WTC11 (cell line): ENCODE measurements around the gene COBLL1. TPM values are rescaled to one million over a fixed set of nuclear protein-coding genes. Genes with fewer than 3 reads are reported as not detected.

Experiments used
- ATAC-seq: fragments of 200-7000 bp; cut with Tn5 transposase; 2 replicates; pipeline ENCODE4 v1.10.0; 2021; ENCODE audit warnings: mild to moderate bottlenecking, moderate library complexity
- CTCF ChIA-PET: fragments of 300-600 bp; sonication (Branson Sonifier 250); formaldehyde crosslinking; loops from one replicate; lab custom pipeline; 2021; ENCODE audit warnings: antibody characterized with exemption; lab: Charles Lee
- POLR2A ChIA-PET: fragments of 350-600 bp; sonication (Branson Sonifier 250); formaldehyde crosslinking; loops from one replicate; lab custom pipeline; 2021; ENCODE audit warnings: antibody characterized with exemption; lab: Charles Lee
- DNase-seq: peaks from one replicate; pipeline ENCODE4 v3.0.0; 2021; ENCODE audit warnings: low spot score
- H3K27ac Mint-ChIP-seq: 2 replicates; pipeline ENCODE4 v1.8.0; 2021; ENCODE audit warnings: mixed read lengths
- H3K27me3 Mint-ChIP-seq: 2 replicates; pipeline ENCODE4 v1.8.0; 2021; ENCODE audit warnings: low read depth, mild to moderate bottlenecking, moderate library complexity, mixed read lengths
- H3K36me3 Mint-ChIP-seq: 2 replicates; pipeline ENCODE4 v1.8.0; 2021; ENCODE audit warnings: mixed read lengths
- H3K4me1 Mint-ChIP-seq: 2 replicates; pipeline ENCODE4 v1.8.0; 2022; ENCODE audit warnings: mixed read lengths
- H3K4me3 Mint-ChIP-seq: 2 replicates; pipeline ENCODE4 v1.8.0; 2021; ENCODE audit warnings: mild to moderate bottlenecking, moderate library complexity, mixed read lengths
- H3K9me3 Mint-ChIP-seq: 2 replicates; pipeline ENCODE4 v1.8.0; 2021; ENCODE audit warnings: mixed read lengths
- CREB1 ChIP-seq: sonication (generic); formaldehyde crosslinking; IDR thresholded peaks from 2 replicates; pipeline ENCODE4 v1.8.0; 2023; ENCODE audit warnings: mild to moderate bottlenecking, missing genetic modification reagents
- CREM ChIP-seq: sonication (generic); formaldehyde crosslinking; IDR thresholded peaks from 2 replicates; pipeline ENCODE4 v1.8.1; 2022; ENCODE audit warnings: mild to moderate bottlenecking, missing genetic modification reagents, moderate library complexity
- E2F5 ChIP-seq: sonication (generic); formaldehyde crosslinking; IDR thresholded peaks from 2 replicates; pipeline ENCODE4 v1.8.1; 2022; ENCODE audit warnings: mild to moderate bottlenecking, moderate library complexity, missing genetic modification reagents
- ETV6 ChIP-seq: sonication (generic); formaldehyde crosslinking; IDR thresholded peaks from 2 replicates; pipeline ENCODE4 v1.8.1; 2022; ENCODE audit warnings: mild to moderate bottlenecking, missing genetic modification reagents
- FOXJ3 ChIP-seq: sonication (generic); formaldehyde crosslinking; IDR thresholded peaks from 2 replicates; pipeline ENCODE4 v1.9.0; 2021; ENCODE audit warnings: missing genetic modification reagents, mild to moderate bottlenecking, borderline replicate concordance
- GABPB1 ChIP-seq: sonication (generic); formaldehyde crosslinking; IDR thresholded peaks from 2 replicates; pipeline ENCODE4 v1.8.1; 2023; ENCODE audit warnings: mild to moderate bottlenecking, missing genetic modification reagents
- MLX ChIP-seq: sonication (generic); formaldehyde crosslinking; IDR thresholded peaks from 2 replicates; pipeline ENCODE4 v1.8.1; 2023; ENCODE audit warnings: mild to moderate bottlenecking, missing genetic modification reagents, moderate library complexity
- MXD4 ChIP-seq: fragments of 250-450 bp; sonication (Bioruptor Pico); IDR thresholded peaks from 2 replicates; pipeline ENCODE4 v1.8.0; 2021; ENCODE audit warnings: mild to moderate bottlenecking, moderate library complexity, borderline replicate concordance
- NFYB ChIP-seq: sonication (generic); formaldehyde crosslinking; conservative IDR thresholded peaks from 2 replicates; pipeline ENCODE4 v1.8.0; 2022; ENCODE audit warnings: low read depth, missing genetic modification reagents
- NR2C2 ChIP-seq: sonication (generic); formaldehyde crosslinking; IDR thresholded peaks from 2 replicates; pipeline ENCODE4 v1.8.0; 2022; ENCODE audit warnings: mild to moderate bottlenecking, missing genetic modification reagents
- SMAD4 ChIP-seq: sonication (generic); formaldehyde crosslinking; IDR thresholded peaks from 2 replicates; pipeline ENCODE4 v1.8.0; 2022; ENCODE audit warnings: mild to moderate bottlenecking, missing genetic modification reagents
- USF2 ChIP-seq: sonication (generic); formaldehyde crosslinking; IDR thresholded peaks from 2 replicates; pipeline ENCODE4 v1.8.1; 2023; ENCODE audit warnings: mild to moderate bottlenecking, missing genetic modification reagents, moderate library complexity
- ZBTB21 ChIP-seq: sonication (generic); formaldehyde crosslinking; IDR thresholded peaks from 2 replicates; pipeline ENCODE4 v1.8.1; 2023; ENCODE audit warnings: mild to moderate bottlenecking, missing genetic modification reagents, borderline replicate concordance
- ZNF219 ChIP-seq: sonication (generic); formaldehyde crosslinking; IDR thresholded peaks from 2 replicates; pipeline ENCODE4 v1.8.0; 2023; ENCODE audit warnings: missing genetic modification reagents, mild to moderate bottlenecking, borderline replicate concordance
- ZNF425 ChIP-seq: fragments of 250-450 bp; sonication (Bioruptor Pico); conservative IDR thresholded peaks from 2 replicates; pipeline ENCODE4 v1.9.0; 2021; ENCODE audit warnings: mild to moderate bottlenecking
- total RNA-seq: library from RNA; stranded (reverse); gene quantifications from 3 replicates; pipeline ENCODE4 v1.2.3, GENCODE V29; 2021
- TF ChIP-seq, protein P1 (sequence below): sonication (generic); formaldehyde crosslinking; IDR thresholded peaks from 2 replicates; pipeline ENCODE4 v1.8.1; 2022; ENCODE audit warnings: low read depth, missing genetic modification reagents, borderline replicate concordance
- TF ChIP-seq, protein P2 (sequence below): sonication (generic); formaldehyde crosslinking; IDR thresholded peaks from 2 replicates; pipeline ENCODE4 v1.8.0; 2022; ENCODE audit warnings: mild to moderate bottlenecking, missing genetic modification reagents
- TF ChIP-seq, protein P3 (sequence below): sonication (generic); formaldehyde crosslinking; IDR thresholded peaks from 2 replicates; pipeline ENCODE4 v1.8.1; 2023; ENCODE audit warnings: mild to moderate bottlenecking, missing genetic modification reagents
- TF ChIP-seq, protein P4 (sequence below): sonication (generic); formaldehyde crosslinking; IDR thresholded peaks from 2 replicates; pipeline ENCODE4 v1.8.1; 2023; ENCODE audit warnings: mild to moderate bottlenecking, moderate library complexity, missing genetic modification reagents
- TF ChIP-seq, protein P5 (sequence below): fragments of 250-450 bp; sonication (Bioruptor Pico); IDR thresholded peaks from 2 replicates; pipeline ENCODE4 v1.9.0; 2021; ENCODE audit warnings: moderate library complexity, mild to moderate bottlenecking, inconsistent platforms, borderline replicate concordance

COBLL1 gene
- total RNA-seq, 1 experiment from 2014 or later, result 5.8 TPM

DNA sequence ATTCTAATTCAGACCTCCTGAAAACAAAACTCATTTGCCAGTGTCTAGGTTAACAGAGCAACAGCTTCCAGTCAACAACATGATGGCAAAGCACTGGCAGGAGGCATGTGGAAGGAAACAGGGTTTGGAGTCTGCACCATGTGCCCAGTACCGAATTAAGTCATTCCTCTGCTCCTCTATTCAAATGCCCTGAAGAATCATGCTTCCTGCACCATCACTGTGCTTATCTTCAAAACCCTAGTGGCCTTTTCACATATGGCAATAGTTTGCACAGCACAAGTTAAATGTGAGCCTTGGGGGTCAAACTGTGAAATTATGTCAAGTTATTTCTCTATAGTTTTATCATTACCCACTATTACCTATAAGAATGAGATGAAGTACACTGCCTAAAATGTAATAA, 145.0 kb downstream of the COBLL1 start (continued):
- TF ChIP-seq, protein P1, sequence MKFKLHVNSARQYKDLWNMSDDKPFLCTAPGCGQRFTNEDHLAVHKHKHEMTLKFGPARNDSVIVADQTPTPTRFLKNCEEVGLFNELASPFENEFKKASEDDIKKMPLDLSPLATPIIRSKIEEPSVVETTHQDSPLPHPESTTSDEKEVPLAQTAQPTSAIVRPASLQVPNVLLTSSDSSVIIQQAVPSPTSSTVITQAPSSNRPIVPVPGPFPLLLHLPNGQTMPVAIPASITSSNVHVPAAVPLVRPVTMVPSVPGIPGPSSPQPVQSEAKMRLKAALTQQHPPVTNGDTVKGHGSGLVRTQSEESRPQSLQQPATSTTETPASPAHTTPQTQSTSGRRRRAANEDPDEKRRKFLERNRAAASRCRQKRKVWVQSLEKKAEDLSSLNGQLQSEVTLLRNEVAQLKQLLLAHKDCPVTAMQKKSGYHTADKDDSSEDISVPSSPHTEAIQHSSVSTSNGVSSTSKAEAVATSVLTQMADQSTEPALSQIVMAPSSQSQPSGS, result no peak
- no peak for TF ChIP-seq ZBTB21 (CRISPR knock-in tag)
- no peak for TF ChIP-seq E2F5
- TF ChIP-seq, protein P2, sequence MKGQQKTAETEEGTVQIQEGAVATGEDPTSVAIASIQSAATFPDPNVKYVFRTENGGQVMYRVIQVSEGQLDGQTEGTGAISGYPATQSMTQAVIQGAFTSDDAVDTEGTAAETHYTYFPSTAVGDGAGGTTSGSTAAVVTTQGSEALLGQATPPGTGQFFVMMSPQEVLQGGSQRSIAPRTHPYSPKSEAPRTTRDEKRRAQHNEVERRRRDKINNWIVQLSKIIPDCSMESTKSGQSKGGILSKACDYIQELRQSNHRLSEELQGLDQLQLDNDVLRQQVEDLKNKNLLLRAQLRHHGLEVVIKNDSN (CRISPR knock-in tag), result no peak
- TF ChIP-seq CREM (CRISPR knock-in tag), result no peak
- TF ChIP-seq, all 79 proteins: peak for 0

DNA sequence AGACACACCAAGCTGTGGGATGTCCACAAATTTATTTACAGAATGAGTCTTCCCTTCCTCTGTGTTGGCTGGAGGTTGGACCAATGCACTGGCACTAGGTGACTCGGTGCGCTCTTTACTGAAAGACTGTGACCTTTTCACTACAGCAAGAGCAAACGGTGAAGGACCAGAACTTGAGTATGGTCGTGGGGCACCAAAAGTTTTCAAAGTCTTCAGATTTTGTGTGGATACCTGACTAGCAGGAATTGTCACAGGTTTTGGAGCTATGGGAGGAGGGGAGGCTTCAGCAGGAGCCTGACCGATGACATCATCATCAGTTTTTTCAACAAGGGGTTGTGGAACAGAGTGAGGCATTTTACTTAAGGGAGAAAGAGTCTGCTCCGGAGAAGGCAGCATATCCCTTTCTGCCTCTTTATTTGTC, 147.3 kb downstream of the COBLL1 start:
- Mint-ChIP-seq H3K4me1 (no peaks in the 10 kb centered on the region), H3K36me3 (no peaks in the 10 kb centered on the region), H3K4me3 (no peak overlapping the region), H3K9me3 (no peaks in the 10 kb centered on the region), H3K27me3 (no peaks in the 10 kb centered on the region), H3K27ac (peak overlapping the region; percentile 11; the same call in 1 of the 2 replicates)
- ChIA-PET POLR2A (no interaction called here), CTCF (interaction anchor here (0.6 kb wide), 1 partner anchor 65 kb away, joined by 3 read pairs; no protein-coding TSS in a partner anchor)
- ATAC-seq, result no peak; the same call in 1 of the 2 replicates
- no peak for DNase-seq
- peak; percentile 21; the same call in 1 of the 2 replicates for TF ChIP-seq GABPB1 (CRISPR knock-in tag)
- TF ChIP-seq ZNF219, result no peak
- TF ChIP-seq ETV6 (CRISPR knock-in tag), result no peak

GRCh38 chr2:164693834-164694233, 147.8 kb downstream of the COBLL1 start:
- no peak overlapping the region for H3K4me3 Mint-ChIP-seq
- ChIA-PET CTCF (interaction anchor here (0.6 kb wide), 1 partner anchor 65 kb away, joined by 3 read pairs; no protein-coding TSS in a partner anchor), POLR2A (no interaction called here)
- ATAC-seq (no peak), DNase-seq (no peak)
- H3K36me3 Mint-ChIP-seq, result no peaks in the 10 kb centered on the region
- no peak overlapping the region for H3K27ac Mint-ChIP-seq
- H3K9me3 Mint-ChIP-seq, result no peaks in the 10 kb centered on the region
- no peaks in the 10 kb centered on the region for H3K27me3 Mint-ChIP-seq
- no peaks in the 10 kb centered on the region for H3K4me1 Mint-ChIP-seq
- TF ChIP-seq MLX (CRISPR knock-in tag), result no peak
- TF ChIP-seq SMAD4 (CRISPR knock-in tag), result no peak
- no peak for TF ChIP-seq CREB1 (CRISPR knock-in tag)
- TF ChIP-seq NFYB (CRISPR knock-in tag), result no peak
- TF ChIP-seq, protein P3, sequence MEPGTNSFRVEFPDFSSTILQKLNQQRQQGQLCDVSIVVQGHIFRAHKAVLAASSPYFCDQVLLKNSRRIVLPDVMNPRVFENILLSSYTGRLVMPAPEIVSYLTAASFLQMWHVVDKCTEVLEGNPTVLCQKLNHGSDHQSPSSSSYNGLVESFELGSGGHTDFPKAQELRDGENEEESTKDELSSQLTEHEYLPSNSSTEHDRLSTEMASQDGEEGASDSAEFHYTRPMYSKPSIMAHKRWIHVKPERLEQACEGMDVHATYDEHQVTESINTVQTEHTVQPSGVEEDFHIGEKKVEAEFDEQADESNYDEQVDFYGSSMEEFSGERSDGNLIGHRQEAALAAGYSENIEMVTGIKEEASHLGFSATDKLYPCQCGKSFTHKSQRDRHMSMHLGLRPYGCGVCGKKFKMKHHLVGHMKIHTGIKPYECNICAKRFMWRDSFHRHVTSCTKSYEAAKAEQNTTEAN (CRISPR knock-in tag), result no peak
- TF ChIP-seq, protein P4, sequence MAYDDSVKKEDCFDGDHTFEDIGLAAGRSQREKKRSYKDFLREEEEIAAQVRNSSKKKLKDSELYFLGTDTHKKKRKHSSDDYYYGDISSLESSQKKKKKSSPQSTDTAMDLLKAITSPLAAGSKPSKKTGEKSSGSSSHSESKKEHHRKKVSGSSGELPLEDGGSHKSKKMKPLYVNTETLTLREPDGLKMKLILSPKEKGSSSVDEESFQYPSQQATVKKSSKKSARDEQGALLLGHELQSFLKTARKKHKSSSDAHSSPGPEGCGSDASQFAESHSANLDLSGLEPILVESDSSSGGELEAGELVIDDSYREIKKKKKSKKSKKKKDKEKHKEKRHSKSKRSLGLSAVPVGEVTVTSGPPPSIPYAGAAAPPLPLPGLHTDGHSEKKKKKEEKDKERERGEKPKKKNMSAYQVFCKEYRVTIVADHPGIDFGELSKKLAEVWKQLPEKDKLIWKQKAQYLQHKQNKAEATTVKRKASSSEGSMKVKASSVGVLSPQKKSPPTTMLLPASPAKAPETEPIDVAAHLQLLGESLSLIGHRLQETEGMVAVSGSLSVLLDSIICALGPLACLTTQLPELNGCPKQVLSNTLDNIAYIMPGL (CRISPR knock-in tag), result no peak
- TF ChIP-seq, protein P5, sequence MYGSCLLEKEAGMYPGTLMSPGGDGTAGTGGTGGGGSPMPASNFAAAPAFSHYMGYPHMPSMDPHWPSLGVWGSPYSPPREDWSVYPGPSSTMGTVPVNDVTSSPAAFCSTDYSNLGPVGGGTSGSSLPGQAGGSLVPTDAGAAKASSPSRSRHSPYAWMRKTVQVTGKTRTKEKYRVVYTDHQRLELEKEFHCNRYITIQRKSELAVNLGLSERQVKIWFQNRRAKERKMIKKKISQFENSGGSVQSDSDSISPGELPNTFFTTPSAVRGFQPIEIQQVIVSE (CRISPR knock-in tag), result no peak
- no peak for TF ChIP-seq ZBTB21 (CRISPR knock-in tag)
- no peak for TF ChIP-seq ZNF425
- TF ChIP-seq FOXJ3 (CRISPR knock-in tag), result no peak
- TF ChIP-seq NR2C2 (CRISPR knock-in tag), result no peak
- no peak for TF ChIP-seq MXD4 (CRISPR knock-in tag)
- TF ChIP-seq USF2 (CRISPR knock-in tag), result no peak
